HepG2 (cell line): Measurements from ENCODE around the gene UBE2G2. TPM values are rescaled to one million over a fixed set of nuclear protein-coding genes. Genes with fewer than 3 reads are reported as not detected.

Source experiments
- ATAC-seq: fragments of 200-7000 bp; cut with Tn5 transposase; 3 replicates; pipeline ENCODE4 v1.9.1; 2020; ENCODE audit warnings: mild to moderate bottlenecking, moderate library complexity
- BruUV-seq: library from RNA; stranded (reverse); fragments of 400-500 nt; replicated peaks from 2 replicates; lab custom pipeline; 2021; lab: Mats Ljungman, UMichigan
- CTCF ChIA-PET: fragments of 300-600 bp; formaldehyde crosslinking; extraction: SDS; loops from one replicate; lab custom pipeline; 2021; ENCODE audit warnings: low total read pairs, inconsistent platforms, low intra/inter-chr PET ratio; lab: Yijun Ruan, JAX
- POLR2A ChIA-PET: fragments of 350-600 bp; sonication (Branson Sonifier 250); formaldehyde crosslinking; loops from one replicate; lab custom pipeline; 2020; ENCODE audit warnings: antibody characterized with exemption, inconsistent platforms; lab: Yijun Ruan, JAX
- DNase-seq: peaks from one replicate; pipeline ENCODE4 v3.0.0-alpha.2; 2015; ENCODE audit warnings: low spot score
- FAIRE-seq: peaks from 3 replicates; lab custom pipeline; 2011; peaks lifted over from hg19 to GRCh38; lab: Jason Lieb, UNC
- H2AFZ ChIP-seq: one replicate; pipeline ENCODE4 v1.6.1; 2011; ENCODE audit warnings: low read length, inconsistent platforms
- H3K27ac ChIP-seq: fragments of 300-600 bp; 3 replicates; pipeline ENCODE4 v1.8.0; 2011; ENCODE audit warnings: mixed run types, mild to moderate bottlenecking, mixed read lengths, low read length, inconsistent platforms; ENCODE audit not compliant: insufficient read depth; ENCODE audit errors: extremely low read length
- H3K27me3 ChIP-seq, 2 experiments: fragments of 200-600 bp in 1 of 2; 2 replicates in 1 of 2; 3 replicates in 1 of 2; pipeline versions ENCODE4 v1.6.0 to v1.8.0; 2011; ENCODE audit warnings: low read length in 2 of 2, mild to moderate bottlenecking in 2 of 2, moderate library complexity in 2 of 2, inconsistent platforms in 1 of 2; ENCODE audit not compliant: insufficient read depth in 2 of 2, control insufficient read depth in 1 of 2
- H3K36me3 ChIP-seq, 2 experiments: fragments of 200-600 bp in 1 of 2; replicated peaks in 1 of 2; 2 replicates in 1 of 2; 3 replicates in 1 of 2; pipeline versions ENCODE4 v1.5.1 to v1.8.0; 2011; ENCODE audit warnings: low read length in 2 of 2, inconsistent platforms in 1 of 2; ENCODE audit not compliant: insufficient read depth in 2 of 2, control insufficient read depth in 1 of 2
- H3K4me1 ChIP-seq: 2 replicates; pipeline ENCODE4 v1.5.1; 2012; ENCODE audit warnings: low read length, inconsistent platforms; ENCODE audit not compliant: insufficient read depth
- H3K4me2 ChIP-seq: 2 replicates; pipeline ENCODE4 v1.6.0; 2011; ENCODE audit warnings: low read depth, low read length, inconsistent platforms
- H3K4me3 ChIP-seq, 3 experiments: fragments of 200-600 bp in 1 of 3; sonication (generic), shearing (Covaris generic) in 1 of 3; replicated peaks in 1 of 3; 2 replicates each; pipeline ENCODE4 v1.5.1; 2011 to 2016; ENCODE audit warnings: low read length in 3 of 3, inconsistent platforms in 2 of 3, low read depth in 2 of 3, mild to moderate bottlenecking in 2 of 3, control low read depth in 1 of 3, mixed read lengths in 1 of 3; ENCODE audit not compliant: insufficient read depth in 1 of 3
- H3K79me2 ChIP-seq: one replicate; pipeline ENCODE4 v1.6.1; 2011; ENCODE audit warnings: low read length, inconsistent platforms; ENCODE audit not compliant: insufficient read depth
- H3K9ac ChIP-seq: 2 replicates; pipeline ENCODE4 v1.6.0; 2011; ENCODE audit warnings: mild to moderate bottlenecking, low read depth, low read length, inconsistent platforms; ENCODE audit not compliant: insufficient read depth
- H3K9me3 ChIP-seq: 2 replicates; pipeline ENCODE4 v1.5.1; 2012; ENCODE audit warnings: mild to moderate bottlenecking, low read length
- H4K20me1 ChIP-seq: 2 replicates; pipeline ENCODE4 v1.6.0; 2011; ENCODE audit warnings: inconsistent platforms, mild to moderate bottlenecking, low read length, moderate library complexity; ENCODE audit not compliant: insufficient read depth
- ATF7 ChIP-seq, 2 experiments: fragments of 450-650 bp in 1 of 2; sonication (generic) in 1 of 2; formaldehyde crosslinking in 1 of 2; IDR thresholded peaks; 2 replicates each; pipeline versions ENCODE4 v1.4.0 to v1.6.1; 2016 to 2020; ENCODE audit warnings: antibody characterized with exemption in 1 of 2, mild to moderate bottlenecking in 1 of 2, missing genetic modification reagents in 1 of 2
- NFYB ChIP-seq: sonication (generic); formaldehyde crosslinking; IDR thresholded peaks from 2 replicates; pipeline ENCODE4 v1.4.0; 2020; ENCODE audit warnings: missing genetic modification reagents
- NFYC ChIP-seq: IDR thresholded peaks from 2 replicates; pipeline ENCODE4 v1.6.1; 2016; ENCODE audit warnings: missing genetic modification reagents, missing compliant biosample characterization
- PLRG1 ChIP-seq: fragments of 450-650 bp; conservative IDR thresholded peaks from 2 replicates; pipeline ENCODE4 v1.6.1; 2016
- SOX5 ChIP-seq: IDR thresholded peaks from 2 replicates; pipeline ENCODE4 v1.6.1; 2016; ENCODE audit warnings: borderline replicate concordance
- SP4 ChIP-seq: sonication (generic); formaldehyde crosslinking; IDR thresholded peaks from 2 replicates; pipeline ENCODE4 v1.8.1; 2023; ENCODE audit warnings: mild to moderate bottlenecking, missing genetic modification reagents
- ZFP62 ChIP-seq: sonication (generic); formaldehyde crosslinking; IDR thresholded peaks from 2 replicates; pipeline ENCODE4 v1.4.0; 2020; ENCODE audit warnings: missing genetic modification reagents
- ZNF207 ChIP-seq: fragments of 450-650 bp; IDR thresholded peaks from 2 replicates; pipeline ENCODE4 v1.6.1; 2016; ENCODE audit warnings: antibody characterized with exemption, borderline replicate concordance
- ZNF234 ChIP-seq: sonication (generic); formaldehyde crosslinking; conservative IDR thresholded peaks from 2 replicates; pipeline ENCODE4 v1.5.1; 2020; ENCODE audit warnings: mild to moderate bottlenecking, missing genetic modification reagents
- ZNF329 ChIP-seq: sonication (generic); formaldehyde crosslinking; IDR thresholded peaks from 2 replicates; pipeline ENCODE4 v1.9.0; 2021; ENCODE audit warnings: low read depth, mild to moderate bottlenecking, missing genetic modification reagents
- ZNF546 ChIP-seq: sonication (generic); formaldehyde crosslinking; conservative IDR thresholded peaks from 2 replicates; pipeline ENCODE4 v1.8.1; 2023; ENCODE audit warnings: mild to moderate bottlenecking, missing genetic modification reagents
- ZNF589 ChIP-seq: sonication (generic); formaldehyde crosslinking; conservative IDR thresholded peaks from 2 replicates; pipeline ENCODE4 v1.8.0; 2022; ENCODE audit warnings: mild to moderate bottlenecking, moderate library complexity, missing genetic modification reagents
- ZNF614 ChIP-seq: IDR thresholded peaks from 2 replicates; pipeline ENCODE4 v1.6.1; 2018; ENCODE audit warnings: missing biosample characterization, missing genetic modification reagents, inconsistent platforms, borderline replicate concordance
- WGBS: methylation state at CpG from one replicate; pipeline ENCODE4 v1.1.6; 2017; ENCODE audit warnings: low lambda C conversion rate; 5-methylcytosine and 5-hydroxymethylcytosine counted together
- in situ Hi-C: cut with HindIII; loops from 2 replicates; pipeline ENCODE4 v1.10.0; 2017; ENCODE audit warnings: low pct_unique_long_range_greater_than_20kb; ENCODE audit not compliant: extremely low pct_ligation_motif_present
- intact Hi-C: fragments of 100-400 bp; cut with micrococcal nuclease; formaldehyde crosslinking; loops from one replicate; pipeline ENCODE4 v1.10.0; 2022; ENCODE audit not compliant: unreplicated experiment
- polyA plus RNA-seq, 8 experiments: library from polyadenylated mRNA; depleted of rRNA in 3 of 8; stranded (reverse) in 7 of 8; unstranded in 1 of 8; fragments of >200 nt; fragmentation: Illumina TruSeq in 4 of 8; extraction: Trizol in 4 of 8; gene quantifications; 2 replicates each; pipeline versions ENCODE4 v1.2.1 to v1.2.3, GENCODE V29; 2011 to 2016; ENCODE audit warnings: low read depth in 4 of 8, missing spikeins in 1 of 8, mixed read lengths in 1 of 8; ENCODE audit not compliant: insufficient read depth in 1 of 8
- total RNA-seq, 5 experiments: library from RNA; depleted of rRNA; stranded (reverse); fragments of >200 nt; fragmentation: Illumina TruSeq; extraction: Trizol; gene quantifications; 2 replicates each; pipeline ENCODE4 v1.2.3, GENCODE V29; 2016; ENCODE audit warnings: low read depth in 1 of 5
- TF ChIP-seq, protein P1 (sequence below): sonication (generic); formaldehyde crosslinking; IDR thresholded peaks from 2 replicates; pipeline ENCODE4 v1.5.0; 2020; ENCODE audit warnings: missing genetic modification reagents
- TF ChIP-seq, protein P2 (sequence below): sonication (generic); formaldehyde crosslinking; IDR thresholded peaks from 2 replicates; pipeline ENCODE4 v1.4.0; 2020; ENCODE audit warnings: low read depth, missing genetic modification reagents

UBE2G2 gene
- total and polyA plus RNA-seq, 2 of the 13 experiments (the other 11 are each of a cell fraction or from before 2014, with no cell fraction given) = 55.4 to 92.0 TPM

DNA sequence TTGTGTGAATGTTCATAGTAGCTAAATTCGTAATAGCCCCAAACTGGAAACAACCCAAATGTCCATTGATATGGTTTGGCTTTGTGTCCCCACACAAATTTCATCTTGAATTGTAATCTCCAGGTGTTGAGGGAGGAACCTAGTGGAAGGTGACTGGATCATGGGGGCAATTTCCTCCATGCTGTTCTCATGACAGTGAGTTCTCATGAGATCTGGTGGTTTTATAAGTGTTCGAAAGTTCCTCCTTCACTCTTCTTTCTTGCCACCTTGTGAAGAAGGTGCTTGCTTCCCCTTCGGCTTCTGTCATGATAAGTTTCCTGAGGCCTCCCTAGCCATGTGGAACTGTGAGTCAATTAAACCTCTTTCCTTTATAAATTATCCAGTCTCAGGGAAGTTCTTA is 11.3 kb downstream of the UBE2G2 start:
- ChIA-PET CTCF (no interaction called here), POLR2A (no interaction called here)
- Histone ChIP-seq H3K4me3 (no peak overlapping the region), H3K9me3 (no peaks in the 10 kb centered on the region), H3K9ac (no peak overlapping the region), H4K20me1 (peaks cover 9% of the 10 kb centered on the region), H3K36me3 (peaks cover 0 to 28% of the 10 kb centered on the region in 2 experiments; a peak in 3 of 5 replicates), H3K27ac (no peak overlapping the region), H2AFZ (no peak overlapping the region), H3K27me3 (no peaks in the 10 kb centered on the region), H3K4me1 (peaks cover 37% of the 10 kb centered on the region), H3K4me2 (no peak overlapping the region), H3K79me2 (peaks cover 60% of the 10 kb centered on the region)
- DNase-seq (no peak), FAIRE-seq (no peak), ATAC-seq (no peak)
- intact Hi-C loops (no loop called here), in situ Hi-C loops (no loop called here)
- whole genome bisulfite sequencing = 100% methylated on average over 3 of the region's 3 CpGs
- TF ChIP-seq ZFP62 (no peak), ATF7 (IDR thresholded peaks at IDR 0.05) (no peak), ATF7 (CRISPR knock-in tag; IDR thresholded peaks at IDR 0.05) (no peak)
- TF ChIP-seq, protein P1, sequence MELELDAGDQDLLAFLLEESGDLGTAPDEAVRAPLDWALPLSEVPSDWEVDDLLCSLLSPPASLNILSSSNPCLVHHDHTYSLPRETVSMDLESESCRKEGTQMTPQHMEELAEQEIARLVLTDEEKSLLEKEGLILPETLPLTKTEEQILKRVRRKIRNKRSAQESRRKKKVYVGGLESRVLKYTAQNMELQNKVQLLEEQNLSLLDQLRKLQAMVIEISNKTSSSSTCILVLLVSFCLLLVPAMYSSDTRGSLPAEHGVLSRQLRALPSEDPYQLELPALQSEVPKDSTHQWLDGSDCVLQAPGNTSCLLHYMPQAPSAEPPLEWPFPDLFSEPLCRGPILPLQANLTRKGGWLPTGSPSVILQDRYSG = no peak
- BruUV-seq = no TSS peak

DNA sequence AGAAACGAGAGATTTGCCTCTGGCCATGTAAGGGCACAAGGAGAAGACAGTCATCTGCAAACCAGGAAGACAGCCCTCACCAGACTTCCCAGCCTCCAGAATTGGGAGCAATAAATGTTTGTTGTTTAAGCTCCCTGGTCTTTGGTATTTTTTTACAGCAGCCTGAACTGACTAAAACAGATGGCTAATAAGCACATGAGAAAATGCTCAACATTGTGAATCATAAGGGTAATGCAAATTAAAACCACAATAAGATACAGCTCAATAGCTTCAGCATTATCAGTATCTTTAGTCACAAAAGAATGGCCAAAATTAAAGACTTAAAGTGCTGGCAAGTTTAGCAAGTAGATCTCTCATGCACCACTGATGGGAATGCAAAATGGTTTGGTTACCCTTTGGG is 11.7 kb downstream of the UBE2G2 start:
- H3K9ac ChIP-seq = no peak overlapping the region
- H3K36me3 ChIP-seq = peaks cover 2 to 33% of the 10 kb centered on the region in 2 experiments; a peak in 4 of 5 replicates
- intact Hi-C loops (no loop called here), in situ Hi-C loops (no loop called here)
- no peaks in the 10 kb centered on the region for H3K9me3 ChIP-seq
- TF ChIP-seq SP4 (CRISPR knock-in tag) (no peak), ZNF234 (CRISPR knock-in tag) (no peak), NFYC (CRISPR knock-in tag) (no peak), PLRG1 (no peak), ZNF546 (CRISPR knock-in tag) (no peak), NFYB (CRISPR knock-in tag) (no peak), ZNF207 (no peak), ZNF614 (CRISPR knock-in tag) (no peak), ZNF589 (CRISPR knock-in tag) (no peak), SOX5 (CRISPR knock-in tag) (no peak), ZNF329 (CRISPR knock-in tag) (no peak)
- TF ChIP-seq, protein P2, sequence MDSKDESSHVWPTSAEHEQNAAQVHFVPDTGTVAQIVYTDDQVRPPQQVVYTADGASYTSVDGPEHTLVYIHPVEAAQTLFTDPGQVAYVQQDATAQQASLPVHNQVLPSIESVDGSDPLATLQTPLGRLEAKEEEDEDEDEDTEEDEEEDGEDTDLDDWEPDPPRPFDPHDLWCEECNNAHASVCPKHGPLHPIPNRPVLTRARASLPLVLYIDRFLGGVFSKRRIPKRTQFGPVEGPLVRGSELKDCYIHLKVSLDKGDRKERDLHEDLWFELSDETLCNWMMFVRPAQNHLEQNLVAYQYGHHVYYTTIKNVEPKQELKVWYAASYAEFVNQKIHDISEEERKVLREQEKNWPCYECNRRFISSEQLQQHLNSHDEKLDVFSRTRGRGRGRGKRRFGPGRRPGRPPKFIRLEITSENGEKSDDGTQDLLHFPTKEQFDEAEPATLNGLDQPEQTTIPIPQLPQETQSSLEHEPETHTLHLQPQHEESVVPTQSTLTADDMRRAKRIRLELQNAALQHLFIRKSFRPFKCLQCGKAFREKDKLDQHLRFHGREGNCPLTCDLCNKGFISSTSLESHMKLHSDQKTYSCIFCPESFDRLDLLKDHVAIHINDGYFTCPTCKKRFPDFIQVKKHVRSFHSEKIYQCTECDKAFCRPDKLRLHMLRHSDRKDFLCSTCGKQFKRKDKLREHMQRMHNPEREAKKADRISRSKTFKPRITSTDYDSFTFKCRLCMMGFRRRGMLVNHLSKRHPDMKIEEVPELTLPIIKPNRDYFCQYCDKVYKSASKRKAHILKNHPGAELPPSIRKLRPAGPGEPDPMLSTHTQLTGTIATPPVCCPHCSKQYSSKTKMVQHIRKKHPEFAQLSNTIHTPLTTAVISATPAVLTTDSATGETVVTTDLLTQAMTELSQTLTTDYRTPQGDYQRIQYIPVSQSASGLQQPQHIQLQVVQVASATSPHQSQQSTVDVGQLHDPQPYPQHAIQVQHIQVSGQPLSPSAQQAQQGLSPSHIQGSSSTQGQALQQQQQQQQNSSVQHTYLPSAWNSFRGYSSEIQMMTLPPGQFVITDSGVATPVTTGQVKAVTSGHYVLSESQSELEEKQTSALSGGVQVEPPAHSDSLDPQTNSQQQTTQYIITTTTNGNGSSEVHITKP = no peak
- H3K4me1 ChIP-seq = peaks cover 37% of the 10 kb centered on the region
- no peak overlapping the region for H2AFZ ChIP-seq
- H3K4me3 ChIP-seq = no peak overlapping the region
- no peak overlapping the region for H3K27ac ChIP-seq
- DNase-seq (no peak), FAIRE-seq (no peak), ATAC-seq (no peak)
- no peak overlapping the region for H3K4me2 ChIP-seq
- 100% methylated on average over 1 of the region's 1 CpG for whole genome bisulfite sequencing
- no TSS peak for BruUV-seq
- peaks cover 62% of the 10 kb centered on the region for H3K79me2 ChIP-seq
- ChIA-PET POLR2A (no interaction called here), CTCF (no interaction called here)
- H4K20me1 ChIP-seq = peaks cover 9% of the 10 kb centered on the region
- no peaks in the 10 kb centered on the region for H3K27me3 ChIP-seq
